ENCODE measurements around the gene ITGBL1.

Gene ITGBL1

DNA sequence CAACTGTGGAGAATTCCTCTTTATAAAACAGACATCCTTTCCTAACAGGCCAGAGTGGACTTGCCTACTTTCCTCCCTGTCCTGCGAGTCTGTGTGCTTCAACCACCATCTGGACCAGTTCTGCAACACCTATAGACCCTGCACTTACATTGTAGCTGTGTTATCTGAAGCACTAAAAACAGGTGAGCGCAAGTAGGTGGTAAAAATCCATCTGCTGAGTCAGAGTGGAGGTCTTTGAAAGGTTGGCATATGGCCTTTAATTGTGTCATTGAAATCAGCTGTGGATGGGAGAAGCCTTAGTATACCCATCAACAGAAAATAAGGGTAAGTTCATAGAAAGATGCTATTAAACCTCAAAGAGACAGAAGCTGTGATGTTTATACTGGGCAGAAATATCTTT, 28.6 kb upstream of the ITGBL1 start:
- no peaks in the 10 kb centered on the region for H3K27me3 ChIP-seq (ENCODE audit: insufficient read depth, low read length)
- H3K4me3 ChIP-seq (ENCODE audit: low read depth, low read length, poor library complexity, severe bottlenecking): no peak overlapping the region
- H3F3A ChIP-seq (ENCODE audit: insufficient read depth, low read length): no peaks in the 10 kb centered on the region
- no peak overlapping the region for H3K4me2 ChIP-seq (ENCODE audit: low read length)
- no peak overlapping the region for H3K27ac ChIP-seq (ENCODE audit: low read depth, low read length, poor library complexity, severe bottlenecking)
- H3K9me3 ChIP-seq (ENCODE audit: low read length): no peaks in the 10 kb centered on the region
- no peaks in the 10 kb centered on the region for H3K36me3 ChIP-seq (ENCODE audit: insufficient read depth, low read length)
- no peak for TF ChIP-seq EZH2 (IDR thresholded peaks at IDR 0.05; ENCODE audit: borderline replicate concordance, low read length)
- TF ChIP-seq, protein P1, sequence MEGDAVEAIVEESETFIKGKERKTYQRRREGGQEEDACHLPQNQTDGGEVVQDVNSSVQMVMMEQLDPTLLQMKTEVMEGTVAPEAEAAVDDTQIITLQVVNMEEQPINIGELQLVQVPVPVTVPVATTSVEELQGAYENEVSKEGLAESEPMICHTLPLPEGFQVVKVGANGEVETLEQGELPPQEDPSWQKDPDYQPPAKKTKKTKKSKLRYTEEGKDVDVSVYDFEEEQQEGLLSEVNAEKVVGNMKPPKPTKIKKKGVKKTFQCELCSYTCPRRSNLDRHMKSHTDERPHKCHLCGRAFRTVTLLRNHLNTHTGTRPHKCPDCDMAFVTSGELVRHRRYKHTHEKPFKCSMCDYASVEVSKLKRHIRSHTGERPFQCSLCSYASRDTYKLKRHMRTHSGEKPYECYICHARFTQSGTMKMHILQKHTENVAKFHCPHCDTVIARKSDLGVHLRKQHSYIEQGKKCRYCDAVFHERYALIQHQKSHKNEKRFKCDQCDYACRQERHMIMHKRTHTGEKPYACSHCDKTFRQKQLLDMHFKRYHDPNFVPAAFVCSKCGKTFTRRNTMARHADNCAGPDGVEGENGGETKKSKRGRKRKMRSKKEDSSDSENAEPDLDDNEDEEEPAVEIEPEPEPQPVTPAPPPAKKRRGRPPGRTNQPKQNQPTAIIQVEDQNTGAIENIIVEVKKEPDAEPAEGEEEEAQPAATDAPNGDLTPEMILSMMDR (IDR thresholded peaks at IDR 0.05; ENCODE audit: low read length): no peak
- H3K4me1 ChIP-seq (ENCODE audit: insufficient read depth, low read length, severe bottlenecking): no peaks in the 10 kb centered on the region
- no peak overlapping the region for H3K9ac ChIP-seq (ENCODE audit: low read length)
- no peaks in the 10 kb centered on the region for H4K20me1 ChIP-seq (ENCODE audit: insufficient read depth, low read length)
- no peaks in the 10 kb centered on the region for H3K9me2 ChIP-seq (ENCODE audit: low read depth, low read length)
- no peaks in the 10 kb centered on the region for H3K79me2 ChIP-seq (ENCODE audit: insufficient read depth, low read length)
- no peak overlapping the region for H2AFZ ChIP-seq (ENCODE audit: low read length)

DNA sequence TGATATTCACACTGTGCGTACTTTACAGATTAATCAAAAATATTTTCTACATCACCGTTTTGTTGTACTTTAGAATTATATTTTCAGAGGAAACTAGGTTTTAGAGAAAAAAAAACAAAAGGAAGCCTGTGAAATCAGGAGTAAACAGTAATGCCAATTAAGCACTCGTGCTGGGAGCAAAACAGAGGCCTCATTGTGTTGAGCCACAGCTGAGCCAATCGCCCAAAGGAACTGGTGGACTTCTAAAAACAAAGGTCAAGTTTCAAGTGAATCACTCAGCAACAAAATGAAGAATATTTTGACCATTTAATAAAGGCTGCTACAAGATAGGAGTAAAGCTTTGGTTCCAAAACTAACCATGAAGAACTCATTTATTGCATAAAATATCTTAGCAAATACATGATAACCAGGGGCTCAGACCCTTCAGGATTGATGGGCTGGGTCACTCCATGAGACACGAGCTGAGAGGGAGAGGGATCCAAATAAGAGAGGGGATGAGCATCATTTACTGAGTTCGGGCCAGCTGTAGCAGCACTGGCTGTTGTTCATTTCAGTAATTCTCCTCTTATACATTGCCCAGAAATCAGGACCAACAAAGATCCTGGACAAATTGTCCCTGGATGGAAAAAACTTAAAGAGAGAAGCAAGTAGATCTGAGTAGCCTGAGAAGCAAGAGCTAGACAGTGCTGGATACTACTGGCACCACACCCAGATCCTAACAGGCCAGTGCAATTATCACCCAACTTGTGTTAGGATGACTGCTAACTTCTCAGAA, 27.9 kb upstream of the ITGBL1 start:
- no peaks in the 10 kb centered on the region for H3K4me1 ChIP-seq (ENCODE audit: insufficient read depth, low read length, severe bottlenecking)
- H4K20me1 ChIP-seq (ENCODE audit: insufficient read depth, low read length): no peaks in the 10 kb centered on the region
- no peak overlapping the region for H3K4me2 ChIP-seq (ENCODE audit: low read length)
- H3K27ac ChIP-seq (ENCODE audit: low read depth, low read length, poor library complexity, severe bottlenecking): no peak overlapping the region
- no peaks in the 10 kb centered on the region for H3F3A ChIP-seq (ENCODE audit: insufficient read depth, low read length)
- H3K9me3 ChIP-seq (ENCODE audit: low read length): no peaks in the 10 kb centered on the region
- no peak overlapping the region for H2AFZ ChIP-seq (ENCODE audit: low read length)
- TF ChIP-seq, protein P1 (IDR thresholded peaks at IDR 0.05; ENCODE audit: low read length): no peak
- no peak for TF ChIP-seq EZH2 (IDR thresholded peaks at IDR 0.05; ENCODE audit: borderline replicate concordance, low read length)
- H3K9me2 ChIP-seq (ENCODE audit: low read depth, low read length): no peaks in the 10 kb centered on the region
- H3K27me3 ChIP-seq (ENCODE audit: insufficient read depth, low read length): no peaks in the 10 kb centered on the region
- H3K79me2 ChIP-seq (ENCODE audit: insufficient read depth, low read length): no peaks in the 10 kb centered on the region
- H3K36me3 ChIP-seq (ENCODE audit: insufficient read depth, low read length): no peaks in the 10 kb centered on the region
- no peak overlapping the region for H3K9ac ChIP-seq (ENCODE audit: low read length)
- no peak overlapping the region for H3K4me3 ChIP-seq (ENCODE audit: low read depth, low read length, poor library complexity, severe bottlenecking)

DNA sequence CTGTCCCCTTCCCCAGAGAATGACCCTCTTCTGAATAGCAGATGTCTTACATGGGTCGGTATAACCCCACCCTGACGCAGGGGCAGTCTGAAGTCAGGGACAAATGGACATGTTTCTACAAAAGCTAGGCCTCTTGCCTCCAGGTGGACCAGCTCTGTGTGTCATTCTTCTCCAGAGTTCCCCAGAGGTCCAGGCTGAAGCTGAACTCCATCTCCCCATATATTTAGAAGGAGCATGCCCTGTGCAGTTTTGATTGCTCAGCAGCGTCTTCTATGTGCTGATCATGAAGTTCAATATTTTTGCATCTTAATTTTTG, 27.4 kb upstream of the ITGBL1 start:
- no peak overlapping the region for H3K4me3 ChIP-seq (ENCODE audit: low read depth, low read length, poor library complexity, severe bottlenecking)
- H3K9me2 ChIP-seq (ENCODE audit: low read depth, low read length): no peaks in the 10 kb centered on the region
- H2AFZ ChIP-seq (ENCODE audit: low read length): no peak overlapping the region
- no peaks in the 10 kb centered on the region for H3K79me2 ChIP-seq (ENCODE audit: insufficient read depth, low read length)
- TF ChIP-seq, protein P1 (IDR thresholded peaks at IDR 0.05; ENCODE audit: low read length): no peak
- TF ChIP-seq EZH2 (IDR thresholded peaks at IDR 0.05; ENCODE audit: borderline replicate concordance, low read length): no peak
- no peak overlapping the region for H3K9ac ChIP-seq (ENCODE audit: low read length)
- H3F3A ChIP-seq (ENCODE audit: insufficient read depth, low read length): no peaks in the 10 kb centered on the region
- no peaks in the 10 kb centered on the region for H3K4me1 ChIP-seq (ENCODE audit: insufficient read depth, low read length, severe bottlenecking)
- no peaks in the 10 kb centered on the region for H3K36me3 ChIP-seq (ENCODE audit: insufficient read depth, low read length)
- H3K27ac ChIP-seq (ENCODE audit: low read depth, low read length, poor library complexity, severe bottlenecking): no peak overlapping the region
- no peaks in the 10 kb centered on the region for H3K9me3 ChIP-seq (ENCODE audit: low read length)
- no peaks in the 10 kb centered on the region for H3K27me3 ChIP-seq (ENCODE audit: insufficient read depth, low read length)
- no peak overlapping the region for H3K4me2 ChIP-seq (ENCODE audit: low read length)
- no peaks in the 10 kb centered on the region for H4K20me1 ChIP-seq (ENCODE audit: insufficient read depth, low read length)
